H1 (cell line): ENCODE results near the gene FA2H. TPM values are rescaled to one million over a fixed set of nuclear protein-coding genes. Genes with fewer than 3 reads are reported as not detected.
A peak's percentile ranks its signal among the peaks of the same experiment; 100 is the strongest.

Experiments
- CTCF ChIA-PET: fragments of 300-600 bp; sonication (Branson Sonifier 250); formaldehyde crosslinking; loops from one replicate; lab custom pipeline; 2021; ENCODE audit not compliant: partially characterized antibody; lab: Charles Lee
- POLR2A ChIA-PET: fragments of 300-600 bp; sonication (Branson Sonifier 250); formaldehyde crosslinking; loops from one replicate; lab custom pipeline; 2021; ENCODE audit warnings: inconsistent platforms; ENCODE audit not compliant: partially characterized antibody; lab: Charles Lee
- DNase-seq, 2 experiments: peaks; one replicate each; pipeline versions ENCODE4 v3.0.0 to v3.0.0-alpha.2; 2010 to 2022; ENCODE audit warnings: low spot score in 2 of 2, low read depth in 1 of 2, mixed read lengths in 1 of 2
- FAIRE-seq: peaks from 2 replicates; lab custom pipeline; 2011; peaks lifted over from hg19 to GRCh38; lab: Jason Lieb, UNC
- H2AFZ ChIP-seq: 2 replicates; pipeline ENCODE4 v1.8.1; 2012; ENCODE audit warnings: low read length, inconsistent platforms
- H2AK5ac ChIP-seq: 2 replicates; pipeline ENCODE4 v1.6.1; 2013; ENCODE audit warnings: low read depth, low read length
- H2BK120ac ChIP-seq: replicated peaks from 2 replicates; pipeline ENCODE3; 2013; ENCODE audit warnings: low read depth, low read length, inconsistent platforms
- H2BK12ac ChIP-seq: 2 replicates; pipeline ENCODE4 v1.6.1; 2013; ENCODE audit warnings: low read depth, low read length
- H2BK15ac ChIP-seq: 2 replicates; pipeline ENCODE4 v1.6.1; 2013; ENCODE audit warnings: low read length
- H2BK20ac ChIP-seq: 2 replicates; pipeline ENCODE4 v1.6.1; 2013; ENCODE audit warnings: low read length
- H2BK5ac ChIP-seq: 2 replicates; pipeline ENCODE4 v1.6.1; 2013; ENCODE audit warnings: low read depth, low read length
- H3K14ac ChIP-seq: 2 replicates; pipeline ENCODE4 v1.6.1; 2013; ENCODE audit warnings: inconsistent platforms; ENCODE audit not compliant: insufficient read length
- H3K18ac ChIP-seq: 2 replicates; pipeline ENCODE4 v1.6.1; 2013; ENCODE audit warnings: low read length; ENCODE audit errors: extremely low read depth
- H3K23ac ChIP-seq: 2 replicates; pipeline ENCODE4 v1.6.1; 2013; ENCODE audit warnings: inconsistent platforms; ENCODE audit not compliant: insufficient read length
- H3K23me2 ChIP-seq: 2 replicates; pipeline ENCODE4 v1.6.1; 2013; ENCODE audit warnings: low read depth, low read length
- H3K27ac ChIP-seq: 2 replicates; pipeline ENCODE4 v1.6.1; 2011; ENCODE audit warnings: low read depth, low read length, inconsistent platforms
- H3K27me3 ChIP-seq, 4 experiments: replicated peaks in 1 of 4; 1 replicate in 1 of 4; 2 replicates in 3 of 4; pipeline versions ENCODE4 v1.6.1 to v1.8.1; 2011 to 2013; ENCODE audit warnings: low read length in 3 of 4, mild to moderate bottlenecking in 3 of 4, inconsistent platforms in 2 of 4, mixed read lengths in 2 of 4, moderate library complexity in 1 of 4; ENCODE audit not compliant: control insufficient read depth in 3 of 4, insufficient read depth in 3 of 4; ENCODE audit errors: extremely low read depth in 1 of 4
- H3K36me3 ChIP-seq, 4 experiments: 2 replicates each; pipeline versions ENCODE4 v1.6.1 to v1.8.1; 2011 to 2013; ENCODE audit warnings: mild to moderate bottlenecking in 4 of 4, low read length in 3 of 4, moderate library complexity in 2 of 4, control low read depth in 1 of 4, inconsistent platforms in 1 of 4; ENCODE audit not compliant: insufficient read depth in 4 of 4, control insufficient read depth in 2 of 4
- H3K4ac ChIP-seq: replicated peaks from 2 replicates; pipeline ENCODE3; 2013; ENCODE audit warnings: low read length, low read depth, mixed read lengths, inconsistent platforms; ENCODE audit not compliant: insufficient read length
- H3K4me1 ChIP-seq, 4 experiments: replicated peaks in 1 of 4; 1 replicate in 1 of 4; 2 replicates in 3 of 4; pipeline versions ENCODE4 v1.6.1 to v1.8.1; 2011 to 2013; ENCODE audit warnings: low read length in 3 of 4, inconsistent platforms in 2 of 4, mixed read lengths in 1 of 4; ENCODE audit not compliant: insufficient read depth in 4 of 4, control insufficient read depth in 3 of 4
- H3K4me2 ChIP-seq, 2 experiments: 2 replicates each; pipeline versions ENCODE4 v1.6.1 to v1.8.1; 2011 to 2013; ENCODE audit warnings: low read depth in 2 of 2, low read length in 2 of 2, control low read depth in 1 of 2, inconsistent platforms in 1 of 2, mild to moderate bottlenecking in 1 of 2; ENCODE audit not compliant: insufficient read depth in 1 of 2
- H3K4me3 ChIP-seq, 4 experiments: fragments of 200-600, 300-600 bp in 1 of 4; sonication (generic), shearing (Covaris generic), sonication (Bioruptor Twin) in 1 of 4; 2 replicates each; pipeline versions ENCODE4 v1.5.1 to v1.8.1; 2011 to 2016; ENCODE audit warnings: low read length in 4 of 4, low read depth in 3 of 4, control low read depth in 2 of 4, inconsistent platforms in 2 of 4, mild to moderate bottlenecking in 2 of 4, mixed read lengths in 1 of 4, moderate library complexity in 1 of 4; ENCODE audit not compliant: insufficient read depth in 2 of 4; ENCODE audit errors: extremely low read depth in 1 of 4
- H3K56ac ChIP-seq: replicated peaks from 2 replicates; pipeline ENCODE3; 2013; ENCODE audit warnings: low read depth, mild to moderate bottlenecking, mixed read lengths, low read length, inconsistent platforms; ENCODE audit not compliant: insufficient read length
- H3K79me1 ChIP-seq: 2 replicates; pipeline ENCODE4 v1.6.1; 2013; ENCODE audit warnings: low read depth, low read length, control low read depth
- H3K79me2 ChIP-seq, 2 experiments: 2 replicates each; pipeline versions ENCODE4 v1.6.1 to v1.8.1; 2012 to 2013; ENCODE audit warnings: low read length in 2 of 2, mild to moderate bottlenecking in 2 of 2, inconsistent platforms in 1 of 2; ENCODE audit not compliant: insufficient read depth in 2 of 2, control insufficient read depth in 1 of 2
- H3K9ac ChIP-seq, 4 experiments: replicated peaks in 1 of 4; 1 replicate in 1 of 4; 2 replicates in 3 of 4; pipeline versions ENCODE4 v1.6.1 to v1.8.1; 2011 to 2013; ENCODE audit warnings: low read depth in 3 of 4, low read length in 3 of 4, control low read depth in 2 of 4, mild to moderate bottlenecking in 2 of 4, moderate library complexity in 2 of 4, inconsistent platforms in 1 of 4; ENCODE audit errors: extremely low read depth in 1 of 4
- H3K9me3 ChIP-seq, 2 experiments: 2 replicates each; pipeline versions ENCODE4 v1.6.1 to v1.8.1; 2012 to 2013; ENCODE audit warnings: mild to moderate bottlenecking in 2 of 2, moderate library complexity in 2 of 2, control low read depth in 1 of 2, inconsistent platforms in 1 of 2, low read depth in 1 of 2, low read length in 1 of 2, mixed read lengths in 1 of 2; ENCODE audit not compliant: insufficient read depth in 2 of 2
- H4K20me1 ChIP-seq, 2 experiments: replicated peaks in 1 of 2; 2 replicates each; pipeline versions ENCODE3 to v1.8.1; 2011 to 2013; ENCODE audit warnings: inconsistent platforms in 2 of 2, low read length in 2 of 2, mild to moderate bottlenecking in 1 of 2; ENCODE audit not compliant: insufficient read depth in 2 of 2, control insufficient read depth in 1 of 2
- H4K5ac ChIP-seq: 2 replicates; pipeline ENCODE4 v1.6.1; 2013; ENCODE audit warnings: low read length, low read depth, mixed read lengths, inconsistent platforms; ENCODE audit not compliant: insufficient read length
- H4K8ac ChIP-seq: 2 replicates; pipeline ENCODE4 v1.8.0; 2013; ENCODE audit warnings: mild to moderate bottlenecking, moderate library complexity, low read length, inconsistent platforms; ENCODE audit not compliant: insufficient read depth; ENCODE audit errors: extremely low read depth
- H4K91ac ChIP-seq: replicated peaks from 2 replicates; pipeline ENCODE3; 2013; ENCODE audit warnings: low read length, mixed read lengths, inconsistent platforms; ENCODE audit not compliant: insufficient read length
- CHD2 ChIP-seq: IDR thresholded peaks from 2 replicates; pipeline ENCODE4 v1.6.1; 2012; ENCODE audit warnings: low read length, improper control_type of control experiment
- KDM1A ChIP-seq: fragments of 200-600, 300-600 bp; sonication (generic); IDR thresholded peaks from 2 replicates; pipeline ENCODE4 v1.7.1; 2016; ENCODE audit warnings: mild to moderate bottlenecking, low read length, borderline replicate concordance
- KDM4A ChIP-seq: IDR thresholded peaks from one replicate; pipeline ENCODE4 v1.7.1; 2012; ENCODE audit warnings: low read depth, mild to moderate bottlenecking, moderate library complexity, low read length, inconsistent platforms; ENCODE audit not compliant: severe bottlenecking
- RAD21 ChIP-seq, 2 experiments: IDR thresholded peaks in 1 of 2; conservative IDR thresholded peaks in 1 of 2; 2 replicates each; pipeline ENCODE4 v1.6.1; 2011; ENCODE audit warnings: low read depth in 2 of 2, low read length in 2 of 2, improper control_type of control experiment in 1 of 2, inconsistent platforms in 1 of 2, mild to moderate bottlenecking in 1 of 2, moderate library complexity in 1 of 2
- SP1 ChIP-seq: IDR thresholded peaks from 2 replicates; pipeline ENCODE4 v1.6.1; 2011; ENCODE audit warnings: low read depth, low read length
- TAF7 ChIP-seq: optimal IDR thresholded peaks from 2 replicates; pipeline ENCODE3; 2011; ENCODE audit warnings: low read depth, mild to moderate bottlenecking, inconsistent platforms, low read length, moderate library complexity, borderline replicate concordance
- TBP ChIP-seq: IDR thresholded peaks from 2 replicates; pipeline ENCODE4 v1.6.1; 2011; ENCODE audit warnings: low read depth, low read length, improper control_type of control experiment
- YY1 ChIP-seq: IDR thresholded peaks from 2 replicates; pipeline ENCODE4 v1.6.1; 2011; ENCODE audit warnings: low read depth, mild to moderate bottlenecking, low read length
- WGBS, 2 experiments: shearing (Covaris generic) in 1 of 2; methylation state at CpG; one replicate each; pipeline versions ENCODE4 v1.1.6 to v1.1.7; 2013 to 2015; ENCODE audit warnings: low lambda C conversion rate in 2 of 2, mixed read lengths in 2 of 2, inconsistent platforms in 1 of 2, low coverage in 1 of 2, missing lambda C conversion rate in 1 of 2; ENCODE audit not compliant: insufficient replicate concordance in 2 of 2, insufficient coverage in 1 of 2, insufficient read length in 1 of 2; ENCODE audit errors: extremely low coverage in 1 of 2, missing lambda C conversion rate in 1 of 2; 5-methylcytosine and 5-hydroxymethylcytosine counted together
- polyA plus RNA-seq, 7 experiments: library from polyadenylated mRNA; depleted of rRNA in 3 of 7; stranded (reverse) in 5 of 7; unstranded in 2 of 7; fragments of >200 nt in 5 of 7; fragments of 200-250 nt in 2 of 7; gene quantifications; 1 replicate in 5 of 7; 2 replicates in 1 of 7; 4 replicates in 1 of 7; pipeline versions ENCODE4 v1.2.1 to v1.2.3, GENCODE V29; 2011 to 2013; ENCODE audit warnings: missing spikeins in 2 of 7, mixed read lengths in 2 of 7
- total RNA-seq: library from RNA; stranded (reverse); fragmentation: NEBNext Ultra II Directional; extraction: Animal tissue kit (Norgen Biotek cat#: 25700); gene quantifications from 2 replicates; pipeline ENCODE4 v1.2.1, GENCODE V29; 2021
- TF ChIP-seq, protein P1 (sequence below), 3 experiments: IDR thresholded peaks; 1 replicate in 2 of 3; 2 replicates in 1 of 3; pipeline versions ENCODE4 v1.5.1 to v1.6.1; 2011; ENCODE audit warnings: low read length in 3 of 3, mild to moderate bottlenecking in 3 of 3, inconsistent platforms in 2 of 3, low read depth in 1 of 3, moderate library complexity in 1 of 3; ENCODE audit not compliant: insufficient read depth in 1 of 3; ENCODE audit errors: control extremely low read depth in 1 of 3

FA2H gene
- total and polyA plus RNA-seq, 2 of the 8 experiments (the other 6 are each of a cell fraction or from before 2014, with no cell fraction given) = 2.1 to 2.5 TPM

DNA sequence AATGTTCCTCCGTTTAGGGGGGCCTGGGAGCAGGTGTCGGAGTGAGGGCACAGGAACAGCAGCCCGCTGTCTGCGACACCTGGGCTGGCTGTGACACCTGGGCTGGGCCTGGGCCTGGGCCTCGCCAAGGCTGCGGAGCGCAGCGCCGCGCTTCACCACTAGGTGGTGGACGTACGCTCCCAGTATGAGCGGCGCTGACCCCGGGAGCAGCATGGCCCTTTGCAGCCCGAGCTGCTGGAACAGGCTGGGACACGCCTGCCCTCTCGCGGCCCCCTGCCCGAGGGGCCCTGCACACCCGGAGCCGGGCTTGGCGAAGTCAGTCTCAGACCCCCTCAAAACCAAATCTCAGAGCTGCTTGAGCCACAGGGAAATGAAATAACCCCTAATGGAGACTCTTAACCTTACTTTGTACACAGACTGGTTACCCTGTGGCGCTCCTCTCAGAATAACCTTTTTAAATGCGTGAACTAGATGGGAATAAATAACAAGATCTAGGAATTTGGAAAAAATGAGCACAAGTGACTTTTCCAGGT lies 38.6 kb upstream of the FA2H start:
- Histone ChIP-seq H3K4me2 (no peak overlapping the region; a peak in 1 of 4 replicates), H3K4ac (no peak overlapping the region), H2BK5ac (no peak overlapping the region), H4K91ac (no peak overlapping the region), H4K20me1 (no peaks in the 10 kb centered on the region), H2AK5ac (no peak overlapping the region), H2BK120ac (no peak overlapping the region), H2BK15ac (no peak overlapping the region), H2BK12ac (no peak overlapping the region), H3K79me1 (no peaks in the 10 kb centered on the region), H2AFZ (no peak overlapping the region), H3K18ac (no peak overlapping the region), H3K23ac (no peak overlapping the region), H4K8ac (no peak overlapping the region), H3K56ac (no peak overlapping the region), H2BK20ac (no peak overlapping the region), H3K79me2 (no peaks in the 10 kb centered on the region), H3K4me3 (no peak overlapping the region), H3K9ac (no peak overlapping the region), H3K36me3 (no peaks in the 10 kb centered on the region), H4K5ac (no peak overlapping the region), H3K9me3 (peaks cover 2 to 20% of the 10 kb centered on the region in 2 experiments; a peak in 3 of 4 replicates), H3K23me2 (no peaks in the 10 kb centered on the region), H3K4me1 (peaks cover 0 to 11% (median 2%) of the 10 kb centered on the region in 4 experiments; a peak in 5 of 7 replicates), H3K14ac (no peak overlapping the region), H3K27me3 (peaks cover 5 to 19% (median 14%) of the 10 kb centered on the region in 4 experiments; a peak in 6 of 7 replicates), H3K27ac (no peak overlapping the region)
- FAIRE-seq (peak; percentile 50), DNase-seq (peak; percentile 86 to 97)
- ChIA-PET CTCF (interaction anchor here (0.6 to 10.3 kb wide), 43 partner anchors 9 to 325 kb away, joined by 3 to 123 read pairs (median 4); partner anchors contain the start of genes FA2H and MLKL), POLR2A (interaction anchor here (0.6 kb wide), 1 partner anchor 115 kb away, joined by 3 read pairs; no protein-coding TSS in a partner anchor)
- WGBS, 2 experiments = 14% methylated on average over 25 of the region's 25 CpGs; no CpG with 5 or more reads in 1 of the 2 experiments
- TF ChIP-seq KDM1A (no peak), YY1 (peak; percentile 67; the same call in 1 of the 2 replicates), CHD2 (peak; percentile 37; the same call in 1 of the 2 replicates), RAD21 (IDR thresholded peaks at IDR 0.05 in 1 of 2, conservative IDR thresholded peaks at IDR 0.05 in 1 of 2; ENCODE audit: low read depth in 2 of 2, low read length in 2 of 2) (peak; percentile 94 to 95), KDM4A (no peak), TAF7 (peak; percentile 53), TBP (peak; percentile 24; the same call in 1 of the 2 replicates), SP1 (no peak)
- TF ChIP-seq, protein P1, sequence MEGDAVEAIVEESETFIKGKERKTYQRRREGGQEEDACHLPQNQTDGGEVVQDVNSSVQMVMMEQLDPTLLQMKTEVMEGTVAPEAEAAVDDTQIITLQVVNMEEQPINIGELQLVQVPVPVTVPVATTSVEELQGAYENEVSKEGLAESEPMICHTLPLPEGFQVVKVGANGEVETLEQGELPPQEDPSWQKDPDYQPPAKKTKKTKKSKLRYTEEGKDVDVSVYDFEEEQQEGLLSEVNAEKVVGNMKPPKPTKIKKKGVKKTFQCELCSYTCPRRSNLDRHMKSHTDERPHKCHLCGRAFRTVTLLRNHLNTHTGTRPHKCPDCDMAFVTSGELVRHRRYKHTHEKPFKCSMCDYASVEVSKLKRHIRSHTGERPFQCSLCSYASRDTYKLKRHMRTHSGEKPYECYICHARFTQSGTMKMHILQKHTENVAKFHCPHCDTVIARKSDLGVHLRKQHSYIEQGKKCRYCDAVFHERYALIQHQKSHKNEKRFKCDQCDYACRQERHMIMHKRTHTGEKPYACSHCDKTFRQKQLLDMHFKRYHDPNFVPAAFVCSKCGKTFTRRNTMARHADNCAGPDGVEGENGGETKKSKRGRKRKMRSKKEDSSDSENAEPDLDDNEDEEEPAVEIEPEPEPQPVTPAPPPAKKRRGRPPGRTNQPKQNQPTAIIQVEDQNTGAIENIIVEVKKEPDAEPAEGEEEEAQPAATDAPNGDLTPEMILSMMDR (IDR thresholded peaks at IDR 0.05; ENCODE audit: control extremely low read depth in 1 of 3, insufficient read depth in 1 of 3, low read depth in 1 of 3, low read length in 3 of 3) = peak; percentile 90 to 100 (median 99)
